ENCODE results near the gene KDM2A. TPM values are rescaled to one million over a fixed set of nuclear protein-coding genes. Genes with fewer than 3 reads are reported as not detected.

The KDM2A gene
- total RNA-seq, 1 experiment from 2014 or later = 120 TPM

DNA sequence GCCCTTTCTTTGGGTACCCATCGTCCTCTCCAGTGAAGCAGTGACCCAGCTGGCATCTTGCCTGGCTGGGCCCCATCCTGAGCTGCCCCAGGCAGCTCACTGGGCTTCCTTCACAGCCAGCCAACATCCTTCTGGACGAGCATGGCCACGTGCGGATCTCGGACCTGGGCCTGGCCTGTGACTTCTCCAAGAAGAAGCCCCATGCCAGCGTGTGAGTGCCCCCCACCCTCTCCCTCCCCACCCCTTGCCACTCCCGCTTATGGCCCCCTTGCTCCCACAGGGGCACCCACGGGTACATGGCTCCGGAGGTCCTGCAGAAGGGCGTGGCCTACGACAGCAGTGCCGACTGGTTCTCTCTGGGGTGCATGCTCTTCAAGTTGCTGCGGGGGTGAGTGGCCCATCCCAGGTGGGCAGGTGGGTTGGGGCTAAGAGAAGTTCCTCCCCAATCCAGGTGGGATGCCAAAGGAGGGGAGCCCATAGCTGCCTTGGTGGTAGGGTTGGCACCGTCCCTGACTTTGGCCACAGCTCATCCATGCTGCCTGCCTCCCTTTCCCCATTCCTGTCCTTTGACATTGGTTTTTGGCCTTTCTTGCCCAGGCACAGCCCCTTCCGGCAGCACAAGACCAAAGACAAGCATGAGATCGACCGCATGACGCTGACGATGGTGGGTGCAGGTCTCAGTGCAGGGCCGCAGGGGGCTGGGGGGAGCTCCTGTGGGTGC, 163.3 kb downstream of the KDM2A start:
- H3K4me2 ChIP-seq = no peak overlapping the region
- H3K27ac ChIP-seq = no peak overlapping the region
- BruUV-seq (replicated peaks) = no TSS peak
- TF ChIP-seq, protein P1, sequence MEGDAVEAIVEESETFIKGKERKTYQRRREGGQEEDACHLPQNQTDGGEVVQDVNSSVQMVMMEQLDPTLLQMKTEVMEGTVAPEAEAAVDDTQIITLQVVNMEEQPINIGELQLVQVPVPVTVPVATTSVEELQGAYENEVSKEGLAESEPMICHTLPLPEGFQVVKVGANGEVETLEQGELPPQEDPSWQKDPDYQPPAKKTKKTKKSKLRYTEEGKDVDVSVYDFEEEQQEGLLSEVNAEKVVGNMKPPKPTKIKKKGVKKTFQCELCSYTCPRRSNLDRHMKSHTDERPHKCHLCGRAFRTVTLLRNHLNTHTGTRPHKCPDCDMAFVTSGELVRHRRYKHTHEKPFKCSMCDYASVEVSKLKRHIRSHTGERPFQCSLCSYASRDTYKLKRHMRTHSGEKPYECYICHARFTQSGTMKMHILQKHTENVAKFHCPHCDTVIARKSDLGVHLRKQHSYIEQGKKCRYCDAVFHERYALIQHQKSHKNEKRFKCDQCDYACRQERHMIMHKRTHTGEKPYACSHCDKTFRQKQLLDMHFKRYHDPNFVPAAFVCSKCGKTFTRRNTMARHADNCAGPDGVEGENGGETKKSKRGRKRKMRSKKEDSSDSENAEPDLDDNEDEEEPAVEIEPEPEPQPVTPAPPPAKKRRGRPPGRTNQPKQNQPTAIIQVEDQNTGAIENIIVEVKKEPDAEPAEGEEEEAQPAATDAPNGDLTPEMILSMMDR (conservative IDR thresholded peaks at IDR 0.05) = no peak
- TF ChIP-seq EZH2 (IDR thresholded peaks at IDR 0.05; ENCODE audit: low read depth) = no peak
- no peaks in the 10 kb centered on the region for H3K9me3 ChIP-seq (ENCODE audit: insufficient read depth, low read depth)
- intact Hi-C loops (cut with micrococcal nuclease; ENCODE audit: unreplicated experiment) = no loop called here
- 0 out of 2 replicates have a peak, but pooled peaks cover 4% of the 10 kb centered on the region for H3K79me2 ChIP-seq (ENCODE audit: low read depth)
- peaks cover 4% of the 10 kb centered on the region; the same call in 1 of the 2 replicates for H4K20me1 ChIP-seq (ENCODE audit: insufficient read depth)
- H2AFZ ChIP-seq = no peak overlapping the region
- CTCF ChIA-PET = interaction anchor here (0.7 kb wide), 1 partner anchor 35 kb away, joined by 6 read pairs; no protein-coding TSS in a partner anchor
- peaks cover 13% of the 10 kb centered on the region for H3F3A ChIP-seq (ENCODE audit: insufficient read depth, low read depth)
- POLR2A ChIA-PET (ENCODE audit: unreplicated experiment) = no interaction called here
- no peak overlapping the region for H3K4me3 ChIP-seq
- H3K9me2 ChIP-seq (ENCODE audit: insufficient read depth) = no peaks in the 10 kb centered on the region
- H3K4me1 ChIP-seq (replicated peaks; ENCODE audit: insufficient read depth) = peaks cover 5% of the 10 kb centered on the region
- no peak for DNase-seq
- H3K36me3 ChIP-seq (ENCODE audit: low read depth) = peaks cover 8% of the 10 kb centered on the region; the same call in 1 of the 2 replicates
- H3K27me3 ChIP-seq (ENCODE audit: insufficient read depth, low read depth) = no peaks in the 10 kb centered on the region

DNA sequence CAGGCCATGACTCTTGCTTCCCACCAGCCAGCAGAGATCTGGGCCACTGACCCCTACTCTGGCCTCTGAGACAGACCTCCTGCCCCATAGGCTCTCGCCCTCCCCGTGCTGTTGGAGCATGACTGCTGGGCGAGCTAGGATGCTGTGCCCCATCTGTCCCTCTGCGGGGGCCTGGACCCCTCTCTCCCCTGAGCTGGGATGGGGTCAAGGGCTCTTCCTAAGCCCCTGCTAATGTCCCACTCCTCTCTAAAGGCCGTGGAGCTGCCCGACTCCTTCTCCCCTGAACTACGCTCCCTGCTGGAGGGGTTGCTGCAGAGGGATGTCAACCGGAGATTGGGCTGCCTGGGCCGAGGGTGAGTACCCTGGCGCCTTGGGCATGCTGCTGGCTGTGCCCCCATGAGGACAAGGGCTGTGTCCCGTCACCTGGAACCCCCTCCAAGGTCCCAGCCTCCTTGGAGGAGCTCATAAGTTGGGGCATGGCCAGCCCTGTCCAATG, 163.9 kb downstream of the KDM2A start:
- intact Hi-C loops (cut with micrococcal nuclease; ENCODE audit: unreplicated experiment) = no loop called here
- Histone ChIP-seq H3K9me2 (ENCODE audit: insufficient read depth) (no peaks in the 10 kb centered on the region), H3K27me3 (ENCODE audit: insufficient read depth, low read depth) (no peaks in the 10 kb centered on the region), H3K4me3 (no peak overlapping the region), H3F3A (ENCODE audit: insufficient read depth, low read depth) (peaks cover 19% of the 10 kb centered on the region), H3K9me3 (ENCODE audit: insufficient read depth, low read depth) (no peaks in the 10 kb centered on the region), H3K79me2 (ENCODE audit: low read depth) (0 out of 2 replicates have a peak, but pooled peaks cover 1% of the 10 kb centered on the region), H3K4me2 (no peak overlapping the region), H3K27ac (no peak overlapping the region), H4K20me1 (ENCODE audit: insufficient read depth) (no peaks in the 10 kb centered on the region), H3K36me3 (ENCODE audit: low read depth) (peaks cover 8% of the 10 kb centered on the region; the same call in 1 of the 2 replicates), H2AFZ (no peak overlapping the region), H3K4me1 (replicated peaks; ENCODE audit: insufficient read depth) (peaks cover 11% of the 10 kb centered on the region)
- TF ChIP-seq, protein P1 (conservative IDR thresholded peaks at IDR 0.05) = no peak
- no peak for TF ChIP-seq EZH2 (IDR thresholded peaks at IDR 0.05; ENCODE audit: low read depth)
- DNase-seq = no peak
- CTCF ChIA-PET = interaction anchor here (0.7 kb wide), 1 partner anchor 34 kb away, joined by 6 read pairs; no protein-coding TSS in a partner anchor
- BruUV-seq (replicated peaks) = no TSS peak
- POLR2A ChIA-PET (ENCODE audit: unreplicated experiment) = no interaction called here

DNA sequence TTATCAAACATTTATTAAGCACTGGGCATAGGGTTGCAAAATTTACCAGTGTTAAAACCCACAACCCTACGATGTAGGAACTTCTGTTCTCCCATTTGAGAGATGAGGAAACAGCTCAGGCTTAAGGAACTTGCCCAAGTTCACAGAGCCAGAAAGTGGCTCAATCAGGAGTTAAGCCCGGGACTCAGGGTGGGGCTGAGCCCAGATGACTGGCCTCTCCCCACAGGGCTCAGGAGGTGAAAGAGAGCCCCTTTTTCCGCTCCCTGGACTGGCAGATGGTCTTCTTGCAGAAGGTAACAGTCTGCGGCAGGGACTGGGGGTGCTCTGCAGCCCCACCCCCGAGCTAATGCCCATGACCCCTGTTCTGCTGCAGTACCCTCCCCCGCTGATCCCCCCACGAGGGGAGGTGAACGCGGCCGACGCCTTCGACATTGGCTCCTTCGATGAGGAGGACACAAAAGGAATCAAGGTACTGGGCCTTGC, 164.5 kb downstream of the KDM2A start:
- POLR2A ChIA-PET (ENCODE audit: unreplicated experiment) = no interaction called here

More for the DNA sequence above, 164.5 kb downstream of the KDM2A start:
- Histone ChIP-seq H3K79me2 (ENCODE audit: low read depth) (no peaks in the 10 kb centered on the region), H3K9me2 (ENCODE audit: insufficient read depth) (no peaks in the 10 kb centered on the region), H3K4me1 (replicated peaks; ENCODE audit: insufficient read depth) (peaks cover 14% of the 10 kb centered on the region), H3K4me2 (no peak overlapping the region), H3K4me3 (no peak overlapping the region), H3K27me3 (ENCODE audit: insufficient read depth, low read depth) (no peaks in the 10 kb centered on the region), H3F3A (ENCODE audit: insufficient read depth, low read depth) (peaks cover 23% of the 10 kb centered on the region), H3K27ac (no peak overlapping the region), H2AFZ (no peak overlapping the region), H4K20me1 (ENCODE audit: insufficient read depth) (no peaks in the 10 kb centered on the region), H3K9me3 (ENCODE audit: insufficient read depth, low read depth) (no peaks in the 10 kb centered on the region), H3K36me3 (ENCODE audit: low read depth) (peaks cover 8% of the 10 kb centered on the region; the same call in 1 of the 2 replicates)
- no TSS peak for BruUV-seq (replicated peaks)
- no peak for DNase-seq
- CTCF ChIA-PET = no interaction called here
- intact Hi-C loops (cut with micrococcal nuclease; ENCODE audit: unreplicated experiment) = no loop called here
- TF ChIP-seq, protein P1 (conservative IDR thresholded peaks at IDR 0.05) = no peak
- no peak for TF ChIP-seq EZH2 (IDR thresholded peaks at IDR 0.05; ENCODE audit: low read depth)
